Hypothalamus (tissue), 51 donors: ENCODE data around the gene HUS1B.

Experiments used
- DNase-seq, 51 donors: peaks; one replicate each; lab custom pipeline; 2025; lab: John Stamatoyannopoulos, UW

Gene HUS1B

DNA sequence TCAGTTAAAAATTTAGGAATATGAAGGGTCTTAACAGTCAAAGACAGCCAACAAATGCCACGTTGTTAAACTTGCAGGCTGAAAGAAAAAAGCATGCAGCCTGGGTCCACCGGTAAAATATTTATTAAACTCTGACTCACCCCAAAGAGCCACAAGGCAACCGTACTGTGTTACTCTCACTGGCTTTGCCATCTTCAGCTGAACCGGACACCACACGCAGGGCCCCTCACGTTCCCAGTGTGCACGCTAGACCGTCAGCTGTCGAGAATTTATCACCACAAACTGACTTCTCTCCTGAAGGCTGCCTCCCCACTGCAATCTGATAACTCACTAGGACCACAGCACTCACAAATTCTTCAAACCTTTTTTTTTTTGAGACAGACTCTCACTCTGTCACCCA lies 30.7 kb downstream of the HUS1B start:
- DNase-seq = no peak

GRCh38 chr6:624979-625378 lies 31.9 kb downstream of the HUS1B start:
- DNase-seq = peak in 6 of 51 donors; percentile 2 to 10 (median 5)

DNA sequence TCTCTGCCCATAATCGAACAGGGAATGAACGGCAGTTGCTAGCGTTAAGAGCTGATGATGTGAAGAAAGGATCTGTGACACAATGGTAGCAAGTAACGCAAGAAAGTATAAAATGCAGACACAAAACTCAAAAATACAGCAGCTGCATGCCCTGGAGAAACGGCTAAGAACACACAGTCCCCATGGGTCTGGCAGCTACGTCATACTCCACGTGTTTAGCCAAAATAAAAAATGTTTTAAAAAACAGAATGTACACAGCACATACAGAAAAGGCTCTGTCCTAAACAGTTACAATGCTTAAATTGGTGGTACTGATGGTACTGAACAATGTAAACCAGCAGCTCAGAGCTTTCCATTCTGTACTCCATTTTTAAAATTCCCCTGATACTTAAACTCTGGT lies 34.4 kb downstream of the HUS1B start:
- no peak for DNase-seq

- DNase-seq = no peak
Observed at GRCh38 chr6:621931-622330, 35.0 kb downstream of the HUS1B start.

DNA sequence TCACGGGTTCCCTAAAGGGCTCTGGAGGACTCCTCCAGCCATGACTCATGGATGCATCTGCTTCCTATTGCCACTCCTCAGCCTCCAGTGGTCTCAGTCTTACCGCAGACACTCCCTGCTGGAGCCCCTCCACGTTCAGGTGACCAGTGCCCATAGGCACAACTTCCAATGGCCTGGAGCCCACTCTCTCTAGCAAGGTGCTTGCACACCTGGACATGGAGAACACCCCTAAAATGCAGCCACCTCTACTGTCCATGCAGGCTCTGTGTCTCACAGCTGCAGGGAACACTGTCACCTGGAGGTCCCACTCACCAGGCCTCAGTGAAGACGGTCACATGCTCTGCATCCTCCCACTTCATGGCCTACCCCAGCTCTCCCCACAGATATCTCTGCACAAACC lies 36.0 kb downstream of the HUS1B start:
- DNase-seq = no peak

- no peak for DNase-seq
Observed at GRCh38 chr6:620166-620565, 36.7 kb downstream of the HUS1B start.

DNA sequence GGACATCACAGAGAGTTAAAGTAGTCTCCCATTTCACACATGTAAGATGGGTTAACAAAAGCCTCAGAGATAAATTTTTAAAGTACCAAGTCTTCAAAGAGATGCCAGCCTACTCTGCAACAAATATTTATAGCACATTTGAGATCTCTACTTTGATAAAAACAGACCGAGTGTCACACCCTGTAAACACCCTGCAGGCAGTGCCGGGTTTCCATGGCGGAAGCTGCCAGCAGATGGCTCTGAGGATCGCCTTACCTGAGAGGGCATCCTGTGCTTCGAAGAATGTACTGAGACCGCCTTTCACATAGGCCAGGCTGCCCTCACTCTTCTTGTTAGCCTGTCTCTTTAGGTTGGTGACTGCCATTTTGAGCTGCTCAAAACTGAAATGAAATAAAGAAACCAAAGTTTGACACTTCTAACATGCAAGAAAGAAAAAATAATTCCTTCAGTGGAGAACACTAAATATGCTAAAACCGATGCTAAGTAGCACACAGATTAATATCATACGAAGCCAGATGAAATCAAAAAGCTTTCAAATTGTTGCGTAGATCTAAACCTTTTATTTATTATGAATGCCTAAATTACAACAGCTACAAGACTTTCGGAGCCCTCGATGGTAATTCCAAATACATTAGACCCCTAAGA lies 39.3 kb downstream of the HUS1B start:
- DNase-seq = no peak

- no peak for DNase-seq
Observed at GRCh38 chr6:613981-614380, 42.9 kb downstream of the HUS1B start.

DNA sequence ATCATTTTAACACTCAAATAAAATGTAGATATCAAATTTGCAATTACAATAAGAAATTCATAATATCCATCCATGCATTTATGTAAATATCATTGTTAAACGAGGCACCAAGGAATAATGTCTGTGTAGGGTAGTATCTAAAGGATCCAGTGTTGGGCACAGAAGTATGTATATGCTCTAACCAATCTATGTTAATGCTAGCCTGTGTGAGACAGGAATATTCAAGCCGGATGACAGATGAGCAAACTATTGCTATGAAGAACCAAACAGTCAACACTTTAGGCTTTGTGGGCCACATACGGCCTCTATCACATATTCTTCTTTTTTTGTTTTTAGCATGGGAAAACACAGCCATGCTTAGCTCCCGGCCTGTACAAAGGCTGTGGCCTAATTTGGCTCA lies 45.0 kb downstream of the HUS1B start:
- DNase-seq = no peak

DNA sequence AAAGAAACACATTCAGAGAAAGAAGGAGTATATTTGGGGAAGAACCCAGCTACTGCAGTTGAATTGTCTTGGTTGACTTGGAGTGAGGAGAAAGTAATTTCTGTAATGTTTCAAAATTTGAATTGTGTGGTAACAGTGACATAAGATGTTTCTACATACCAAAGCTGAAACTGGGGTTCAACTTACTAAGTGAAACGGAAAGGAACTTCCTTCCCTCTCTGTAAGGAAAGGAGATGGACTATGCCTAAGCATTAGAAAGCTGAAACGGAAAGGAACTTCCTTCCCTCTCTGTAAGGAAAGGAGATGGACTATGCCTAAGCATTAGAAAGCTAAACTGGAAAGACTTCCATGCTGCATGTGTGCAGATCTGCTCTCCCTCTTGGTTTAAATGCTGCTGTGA lies 46.0 kb downstream of the HUS1B start:
- no peak for DNase-seq

GRCh38 chr6:609905-610304 lies 47.0 kb downstream of the HUS1B start:
- no peak for DNase-seq

DNA sequence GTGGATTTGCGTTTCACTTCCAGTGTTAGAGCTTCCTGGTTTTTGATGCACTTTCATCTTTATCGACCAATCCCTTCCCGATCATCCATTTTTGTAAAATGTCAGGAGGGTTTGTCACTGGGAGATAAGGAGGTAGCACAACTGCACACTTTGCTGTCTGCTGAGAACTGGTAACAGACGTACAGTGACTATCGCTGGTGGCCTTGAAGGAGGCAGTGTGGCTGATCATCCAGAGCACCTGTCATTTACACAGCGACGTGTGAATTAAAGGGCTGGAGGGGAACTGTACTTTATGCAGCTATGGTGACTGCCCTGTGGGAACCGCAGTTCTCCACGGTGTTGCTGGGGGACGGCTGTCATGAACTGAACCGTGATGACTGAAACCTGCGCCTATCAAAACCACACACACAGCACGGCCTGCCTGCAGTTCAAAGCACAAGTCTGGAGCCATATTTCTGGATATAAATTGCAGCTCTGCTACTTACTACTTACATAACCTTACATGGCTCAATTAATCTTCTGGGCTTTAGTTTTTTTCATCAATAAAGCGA lies 50.0 kb downstream of the HUS1B start:
- DNase-seq = no peak
